ENCODE measurements around the gene KCNN3. TPM values are rescaled to one million over a fixed set of nuclear protein-coding genes. Genes with fewer than 3 reads are reported as not detected.

KCNN3 gene
- total RNA-seq, 6 experiments from 2014 or later = not detected

DNA sequence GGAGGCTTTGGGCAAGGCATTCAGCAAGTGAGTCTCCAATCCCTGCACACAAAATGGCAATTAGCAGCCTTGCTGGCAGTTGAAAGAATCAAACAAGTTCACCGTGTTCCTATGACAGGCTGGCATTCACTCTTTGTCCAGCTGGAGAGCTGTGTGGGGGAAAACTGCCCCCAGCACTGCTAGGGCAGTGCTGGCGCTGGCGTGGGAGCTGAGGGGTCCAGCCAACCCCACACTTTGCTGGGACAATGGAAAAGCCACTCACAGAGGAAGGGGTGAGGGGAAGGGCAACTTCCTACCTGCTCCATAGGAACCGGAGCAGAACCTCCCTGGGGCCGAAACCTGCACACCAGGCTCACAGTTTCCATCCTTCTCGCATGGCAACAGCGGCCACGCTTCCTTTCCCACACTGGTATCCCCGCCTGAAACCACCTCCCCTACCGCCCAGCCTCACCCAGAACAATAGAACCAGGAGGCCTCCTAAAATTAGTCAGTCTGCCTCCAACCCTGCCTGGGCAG, 26.7 kb upstream of the KCNN3 start:
- Mint-ChIP-seq H3K4me1 (ENCODE audit: low read depth) (no peaks in the 10 kb centered on the region), H3K27me3 (ENCODE audit: insufficient read depth) (peaks cover 30% of the 10 kb centered on the region)

GRCh38 chr1:154895798-154896197, 25.7 kb upstream of the KCNN3 start:
- no peak overlapping the region for H3K4me3 Mint-ChIP-seq
- TF ChIP-seq, protein P1, sequence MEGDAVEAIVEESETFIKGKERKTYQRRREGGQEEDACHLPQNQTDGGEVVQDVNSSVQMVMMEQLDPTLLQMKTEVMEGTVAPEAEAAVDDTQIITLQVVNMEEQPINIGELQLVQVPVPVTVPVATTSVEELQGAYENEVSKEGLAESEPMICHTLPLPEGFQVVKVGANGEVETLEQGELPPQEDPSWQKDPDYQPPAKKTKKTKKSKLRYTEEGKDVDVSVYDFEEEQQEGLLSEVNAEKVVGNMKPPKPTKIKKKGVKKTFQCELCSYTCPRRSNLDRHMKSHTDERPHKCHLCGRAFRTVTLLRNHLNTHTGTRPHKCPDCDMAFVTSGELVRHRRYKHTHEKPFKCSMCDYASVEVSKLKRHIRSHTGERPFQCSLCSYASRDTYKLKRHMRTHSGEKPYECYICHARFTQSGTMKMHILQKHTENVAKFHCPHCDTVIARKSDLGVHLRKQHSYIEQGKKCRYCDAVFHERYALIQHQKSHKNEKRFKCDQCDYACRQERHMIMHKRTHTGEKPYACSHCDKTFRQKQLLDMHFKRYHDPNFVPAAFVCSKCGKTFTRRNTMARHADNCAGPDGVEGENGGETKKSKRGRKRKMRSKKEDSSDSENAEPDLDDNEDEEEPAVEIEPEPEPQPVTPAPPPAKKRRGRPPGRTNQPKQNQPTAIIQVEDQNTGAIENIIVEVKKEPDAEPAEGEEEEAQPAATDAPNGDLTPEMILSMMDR (IDR thresholded peaks at IDR 0.05) = no peak
- no peak overlapping the region for H3K27ac Mint-ChIP-seq
- no peaks in the 10 kb centered on the region for H3K36me3 Mint-ChIP-seq (ENCODE audit: low read depth)
- H3K9me3 Mint-ChIP-seq = no peaks in the 10 kb centered on the region
- no peak for DNase-seq
- H3K27me3 Mint-ChIP-seq (ENCODE audit: insufficient read depth) = peaks cover 30% of the 10 kb centered on the region
- H3K4me1 Mint-ChIP-seq (ENCODE audit: low read depth) = no peaks in the 10 kb centered on the region

More for the DNA sequence above, 26.7 kb upstream of the KCNN3 start:
- TF ChIP-seq, protein P1 (IDR thresholded peaks at IDR 0.05) = no peak
- no peaks in the 10 kb centered on the region for H3K9me3 Mint-ChIP-seq
- no peak overlapping the region for H3K27ac Mint-ChIP-seq
- H3K36me3 Mint-ChIP-seq (ENCODE audit: low read depth) = no peaks in the 10 kb centered on the region
- no peak for DNase-seq
- no peak overlapping the region for H3K4me3 Mint-ChIP-seq

DNA sequence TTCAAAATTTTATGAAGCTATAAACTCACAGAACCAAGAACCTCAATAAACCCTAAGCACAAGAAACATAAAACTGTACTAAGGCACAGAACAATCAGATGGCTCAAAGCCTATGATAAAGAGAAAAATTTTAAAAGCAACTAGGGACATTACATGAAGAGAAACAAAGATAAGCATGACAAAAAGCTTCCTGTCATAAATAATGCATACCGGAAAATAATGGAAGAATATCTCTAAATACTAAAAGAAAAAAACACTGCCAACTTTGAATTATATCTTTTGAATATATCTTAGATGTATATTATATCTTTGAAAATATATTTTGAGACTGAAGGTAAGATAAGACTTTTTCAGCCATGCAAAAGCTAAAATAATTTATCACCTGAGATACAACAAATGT, 21.4 kb upstream of the KCNN3 start:
- Mint-ChIP-seq H3K27me3 (ENCODE audit: insufficient read depth) (peaks cover 36% of the 10 kb centered on the region), H3K9me3 (no peaks in the 10 kb centered on the region), H3K27ac (no peak overlapping the region), H3K4me1 (ENCODE audit: low read depth) (no peaks in the 10 kb centered on the region), H3K4me3 (no peak overlapping the region), H3K36me3 (ENCODE audit: low read depth) (no peaks in the 10 kb centered on the region)
- DNase-seq = no peak
- TF ChIP-seq, protein P1 (IDR thresholded peaks at IDR 0.05) = no peak

GRCh38 chr1:154888757-154889156, 18.7 kb upstream of the KCNN3 start:
- Mint-ChIP-seq H3K27me3 (ENCODE audit: insufficient read depth) (peaks cover 41% of the 10 kb centered on the region), H3K36me3 (ENCODE audit: low read depth) (no peaks in the 10 kb centered on the region), H3K4me1 (ENCODE audit: low read depth) (no peaks in the 10 kb centered on the region), H3K9me3 (no peaks in the 10 kb centered on the region), H3K27ac (no peak overlapping the region), H3K4me3 (no peak overlapping the region)
- TF ChIP-seq, protein P1 (IDR thresholded peaks at IDR 0.05) = no peak
- DNase-seq = no peak

DNA sequence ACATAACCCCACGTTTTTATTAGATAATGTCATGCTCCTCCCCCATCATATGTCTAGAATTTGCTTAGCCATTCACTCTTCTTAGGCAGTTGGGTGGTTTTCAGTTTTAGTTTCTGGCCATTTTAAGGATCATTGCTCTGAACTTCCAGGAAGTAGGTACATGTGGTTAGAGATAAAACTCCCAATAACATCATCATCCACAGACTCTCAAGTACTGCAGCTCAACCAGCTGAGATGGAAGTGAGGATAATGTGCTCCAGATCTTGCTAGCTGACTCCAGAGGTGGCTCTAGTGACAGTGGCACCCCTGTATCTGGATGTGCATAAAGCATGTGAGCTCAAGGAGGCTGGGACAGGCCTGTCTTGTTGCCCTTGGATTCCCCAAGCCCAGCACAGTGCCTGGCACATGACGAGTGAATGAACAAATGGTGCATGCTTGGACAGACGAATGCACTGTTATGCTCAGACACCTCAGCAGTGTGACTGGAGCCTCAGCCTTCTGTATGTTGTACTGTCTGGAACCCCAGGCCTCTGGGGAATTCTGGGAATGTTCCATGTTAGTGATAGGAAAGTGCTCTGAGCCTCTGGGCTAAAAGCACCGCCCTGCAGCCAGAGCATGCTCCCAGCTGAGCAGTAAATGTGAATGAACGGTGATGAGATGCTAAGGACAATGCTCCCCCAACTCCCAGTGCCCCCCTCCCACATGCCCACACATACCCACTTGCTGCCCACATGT, 16.4 kb upstream of the KCNN3 start:
- H3K27me3 Mint-ChIP-seq (ENCODE audit: insufficient read depth) = peaks cover 59% of the 10 kb centered on the region
- no peaks in the 10 kb centered on the region for H3K36me3 Mint-ChIP-seq (ENCODE audit: low read depth)
- H3K9me3 Mint-ChIP-seq = no peaks in the 10 kb centered on the region
- no peak overlapping the region for H3K27ac Mint-ChIP-seq
- peaks cover 10% of the 10 kb centered on the region for H3K4me1 Mint-ChIP-seq (ENCODE audit: low read depth)
- no peak for DNase-seq
- H3K4me3 Mint-ChIP-seq = no peak overlapping the region
- TF ChIP-seq, protein P1 (IDR thresholded peaks at IDR 0.05) = no peak
